ENCODE results near the gene FAU.

The FAU gene

DNA sequence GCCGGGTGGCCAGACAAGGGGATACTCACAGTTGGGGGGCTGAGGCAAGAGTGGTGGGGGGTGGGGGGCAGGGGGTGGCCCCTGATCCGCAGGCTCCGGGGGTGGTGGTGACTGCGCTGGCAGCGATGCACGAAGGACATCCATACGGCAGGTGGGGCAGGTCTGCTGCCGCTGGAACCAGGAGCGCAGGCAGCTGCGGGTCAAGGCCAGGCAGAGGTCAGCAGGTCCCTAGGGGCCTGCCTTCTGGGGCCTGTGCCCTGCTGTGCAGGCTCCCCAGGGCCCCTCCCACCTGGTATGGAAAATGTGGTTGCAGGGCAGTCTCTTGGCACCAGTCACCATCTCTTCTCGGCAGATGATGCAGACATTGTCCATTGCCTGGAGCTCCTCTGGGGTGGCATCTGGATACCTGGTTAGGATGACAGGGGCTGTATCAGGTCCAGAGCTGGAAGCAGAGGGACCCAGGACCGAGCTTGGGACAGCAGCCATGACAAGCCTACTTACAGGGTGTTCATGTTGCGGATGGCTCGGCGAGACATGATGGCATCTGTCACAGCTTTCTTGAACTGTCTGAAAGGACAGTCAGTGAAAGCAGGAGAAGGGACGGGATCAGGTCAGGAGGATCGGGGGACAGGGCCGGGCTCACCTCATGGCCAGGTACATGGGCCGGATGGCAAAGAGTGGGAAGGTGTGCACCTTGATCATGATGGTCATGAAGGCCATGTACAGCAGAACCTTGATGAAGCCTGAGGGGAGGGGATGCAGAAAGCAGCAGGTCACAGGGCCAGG is 8.9 kb upstream of the FAU start:
- H2AK5ac ChIP-seq (ENCODE audit: low read length, severe bottlenecking), result no peak overlapping the region
- no peak overlapping the region for H2AFZ ChIP-seq (ENCODE audit: low read depth, low read length)
- H2BK12ac ChIP-seq (ENCODE audit: low read length in 2 of 2), result no peak overlapping the region
- no peak overlapping the region for H3K14ac ChIP-seq (ENCODE audit: low read length in 2 of 2)
- H3K27ac ChIP-seq (ENCODE audit: low read length, poor library complexity, severe bottlenecking), result no peak overlapping the region
- no peak overlapping the region for H2BK120ac ChIP-seq (ENCODE audit: low read depth, low read length)
- no peak overlapping the region for H2BK5ac ChIP-seq (ENCODE audit: low read depth, low read length, poor library complexity, severe bottlenecking)
- H4K8ac ChIP-seq (ENCODE audit: low read length), result no peak overlapping the region
- H3K36me3 ChIP-seq (ENCODE audit: control insufficient read depth in 1 of 2, insufficient read depth in 2 of 2, low read depth in 1 of 2, low read length in 2 of 2), result peaks cover 68 to 71% of the 10 kb centered on the region in 2 experiments
- H3K4ac ChIP-seq (ENCODE audit: low read depth in 1 of 2, low read length in 2 of 2), result no peak overlapping the region
- peaks cover 28% of the 10 kb centered on the region for H3K79me1 ChIP-seq (replicated peaks; ENCODE audit: low read length, poor library complexity, severe bottlenecking)
- H3K18ac ChIP-seq (ENCODE audit: low read depth in 1 of 2, low read length in 2 of 2), result no peak overlapping the region
- H3K23ac ChIP-seq (ENCODE audit: low read length in 2 of 2), result no peak overlapping the region
- DNase-seq, result no peak
- no peak overlapping the region for H3K4me2 ChIP-seq (ENCODE audit: low read length, poor library complexity, severe bottlenecking)
- peaks cover 23% of the 10 kb centered on the region for H3K4me1 ChIP-seq (ENCODE audit: control insufficient read depth, insufficient read depth, low read depth, low read length)
- H4K91ac ChIP-seq (ENCODE audit: low read length), result no peak overlapping the region
- H3K9ac ChIP-seq (ENCODE audit: low read length), result no peak overlapping the region
- H2BK15ac ChIP-seq (ENCODE audit: low read depth, poor library complexity, severe bottlenecking), result no peak overlapping the region
- no peak overlapping the region for H3K4me3 ChIP-seq (ENCODE audit: insufficient read depth in 1 of 2, low read depth in 1 of 2, low read length in 2 of 2)
- WGBS, result 97% methylated on average over 19 of the region's 19 CpGs
- no peaks in the 10 kb centered on the region for H3K27me3 ChIP-seq (ENCODE audit: control insufficient read depth in 1 of 2, insufficient read depth in 1 of 2, low read length in 2 of 2)
- no peaks in the 10 kb centered on the region for H3K9me3 ChIP-seq (ENCODE audit: control insufficient read depth, low read length)

DNA sequence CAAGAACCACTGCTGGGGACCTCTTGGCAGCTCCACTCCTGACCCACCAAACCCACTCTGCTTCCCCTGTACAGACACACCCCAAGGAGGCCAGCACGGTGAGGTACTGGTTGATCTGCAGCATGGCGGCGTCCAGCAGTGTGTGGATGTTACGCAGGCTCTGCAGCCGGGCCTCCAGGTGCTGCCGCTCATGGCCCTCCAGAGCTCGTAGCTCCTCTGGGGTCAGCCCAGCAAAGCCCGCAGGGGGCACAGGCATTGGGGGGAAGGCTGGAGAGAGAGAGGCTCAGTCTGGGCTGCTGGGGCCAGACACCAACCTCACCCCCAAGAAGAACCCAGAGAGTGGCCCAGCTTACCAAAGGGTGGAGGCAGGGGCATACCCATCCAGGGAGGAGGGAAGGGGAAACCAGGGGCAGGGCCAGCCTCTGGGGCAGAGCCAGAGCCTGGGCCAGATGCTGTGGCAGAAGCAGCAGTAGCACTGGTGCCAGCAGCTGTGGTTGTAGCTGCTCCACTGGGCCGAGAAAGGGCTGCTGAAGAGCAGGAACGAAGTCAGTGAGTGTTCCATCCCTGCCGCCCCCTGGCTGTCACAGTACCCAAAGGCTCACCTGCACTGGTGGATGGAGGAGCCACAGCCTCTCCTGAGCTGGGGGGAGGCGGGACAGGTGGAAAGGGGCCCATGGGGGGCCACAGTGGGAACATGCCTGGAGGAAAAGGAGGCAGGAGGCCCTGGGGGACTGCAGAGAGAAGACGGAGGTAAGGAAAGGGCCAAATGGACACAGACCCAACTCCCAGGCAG is 7.9 kb upstream of the FAU start:
- Histone ChIP-seq H3K79me1 (replicated peaks; ENCODE audit: low read length, poor library complexity, severe bottlenecking) (peaks cover 33% of the 10 kb centered on the region), H2BK12ac (ENCODE audit: low read length in 2 of 2) (no peak overlapping the region), H2AFZ (ENCODE audit: low read depth, low read length) (no peak overlapping the region), H3K27me3 (ENCODE audit: control insufficient read depth in 1 of 2, insufficient read depth in 1 of 2, low read length in 2 of 2) (no peaks in the 10 kb centered on the region), H4K91ac (ENCODE audit: low read length) (no peak overlapping the region), H3K36me3 (ENCODE audit: control insufficient read depth in 1 of 2, insufficient read depth in 2 of 2, low read depth in 1 of 2, low read length in 2 of 2) (peaks cover 77 to 81% of the 10 kb centered on the region in 2 experiments), H3K23ac (ENCODE audit: low read length in 2 of 2) (no peak overlapping the region), H4K8ac (ENCODE audit: low read length) (no peak overlapping the region), H3K4me1 (ENCODE audit: control insufficient read depth, insufficient read depth, low read depth, low read length) (peaks cover 16% of the 10 kb centered on the region), H2AK5ac (ENCODE audit: low read length, severe bottlenecking) (no peak overlapping the region), H3K27ac (ENCODE audit: low read length, poor library complexity, severe bottlenecking) (no peak overlapping the region), H2BK15ac (ENCODE audit: low read depth, poor library complexity, severe bottlenecking) (no peak overlapping the region), H3K4ac (ENCODE audit: low read depth in 1 of 2, low read length in 2 of 2) (no peak overlapping the region), H3K9ac (ENCODE audit: low read length) (no peak overlapping the region), H3K18ac (ENCODE audit: low read depth in 1 of 2, low read length in 2 of 2) (no peak overlapping the region), H2BK5ac (ENCODE audit: low read depth, low read length, poor library complexity, severe bottlenecking) (no peak overlapping the region), H3K14ac (ENCODE audit: low read length in 2 of 2) (no peak overlapping the region), H3K4me3 (ENCODE audit: insufficient read depth in 1 of 2, low read depth in 1 of 2, low read length in 2 of 2) (no peak overlapping the region), H2BK120ac (ENCODE audit: low read depth, low read length) (no peak overlapping the region), H3K9me3 (ENCODE audit: control insufficient read depth, low read length) (no peaks in the 10 kb centered on the region), H3K4me2 (ENCODE audit: low read length, poor library complexity, severe bottlenecking) (no peak overlapping the region)
- DNase-seq, result no peak
- WGBS, result 98% methylated on average over 12 of the region's 13 CpGs

DNA sequence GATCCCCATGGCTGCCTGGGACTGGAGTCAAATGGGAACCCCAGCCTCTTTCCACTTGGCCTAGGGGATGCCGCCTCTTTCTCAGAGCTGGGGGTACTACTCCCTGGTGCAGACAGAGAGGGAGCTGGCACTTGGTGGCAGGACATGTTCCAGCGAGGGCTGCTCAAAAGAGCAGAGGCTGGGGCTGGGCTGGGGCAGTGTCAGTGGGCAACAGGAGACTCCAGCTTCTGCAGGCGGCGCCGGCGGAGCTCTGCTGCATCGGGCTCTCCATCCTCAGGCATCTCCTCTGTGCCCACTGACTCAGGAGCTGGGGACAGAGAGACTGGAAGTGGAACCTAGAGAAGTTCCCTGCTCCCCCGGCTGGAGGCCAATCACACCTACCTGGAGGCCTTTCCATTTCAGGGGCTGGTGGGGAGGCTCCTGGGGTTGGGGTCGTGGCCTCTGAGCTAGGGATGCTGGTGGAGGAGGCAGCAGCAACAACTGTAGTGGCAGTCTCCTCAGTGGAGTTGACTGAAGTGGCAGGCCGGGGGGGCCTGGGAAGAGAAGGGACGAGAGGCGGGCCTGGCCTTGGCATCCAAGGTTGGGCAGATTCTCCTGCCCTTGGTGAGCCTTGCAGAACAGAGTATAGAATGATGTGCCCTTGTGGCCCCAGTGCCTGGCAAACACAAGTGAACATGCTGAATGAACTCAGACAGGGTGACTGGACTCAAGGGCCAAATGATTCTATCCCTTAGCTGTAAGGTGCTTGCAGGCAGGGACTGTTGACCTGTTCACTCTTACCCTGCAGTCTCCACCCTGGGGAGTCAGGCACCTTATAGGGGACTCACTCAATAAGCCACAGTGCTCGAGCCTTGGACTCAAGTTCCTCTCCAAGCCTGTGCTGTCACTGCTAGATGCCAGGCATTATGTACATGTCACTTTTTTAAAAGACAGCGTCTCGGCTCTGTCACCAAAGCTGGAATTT is 6.5 kb upstream of the FAU start:
- H2BK12ac ChIP-seq (ENCODE audit: low read length in 2 of 2), result no peak overlapping the region

More for the DNA sequence above, 6.5 kb upstream of the FAU start:
- H4K8ac ChIP-seq (ENCODE audit: low read length), result no peak overlapping the region
- DNase-seq, result no peak
- no peaks in the 10 kb centered on the region for H3K9me3 ChIP-seq (ENCODE audit: control insufficient read depth, low read length)
- no peak overlapping the region for H2BK120ac ChIP-seq (ENCODE audit: low read depth, low read length)
- H3K4ac ChIP-seq (ENCODE audit: low read depth in 1 of 2, low read length in 2 of 2), result no peak overlapping the region
- H3K14ac ChIP-seq (ENCODE audit: low read length in 2 of 2), result no peak overlapping the region
- no peak overlapping the region for H3K4me2 ChIP-seq (ENCODE audit: low read length, poor library complexity, severe bottlenecking)
- H3K4me3 ChIP-seq (ENCODE audit: insufficient read depth in 1 of 2, low read depth in 1 of 2, low read length in 2 of 2), result no peak overlapping the region
- H3K18ac ChIP-seq (ENCODE audit: low read depth in 1 of 2, low read length in 2 of 2), result no peak overlapping the region
- peaks cover 35% of the 10 kb centered on the region for H3K79me1 ChIP-seq (replicated peaks; ENCODE audit: low read length, poor library complexity, severe bottlenecking)
- H4K91ac ChIP-seq (ENCODE audit: low read length), result no peak overlapping the region
- no peak overlapping the region for H2AK5ac ChIP-seq (ENCODE audit: low read length, severe bottlenecking)
- peaks cover 16% of the 10 kb centered on the region for H3K4me1 ChIP-seq (ENCODE audit: control insufficient read depth, insufficient read depth, low read depth, low read length)
- H2BK5ac ChIP-seq (ENCODE audit: low read depth, low read length, poor library complexity, severe bottlenecking), result no peak overlapping the region
- no peak overlapping the region for H2BK15ac ChIP-seq (ENCODE audit: low read depth, poor library complexity, severe bottlenecking)
- 93% methylated on average over 15 of the region's 15 CpGs for WGBS
- H3K27ac ChIP-seq (ENCODE audit: low read length, poor library complexity, severe bottlenecking), result no peak overlapping the region
- H3K36me3 ChIP-seq (ENCODE audit: control insufficient read depth in 1 of 2, insufficient read depth in 2 of 2, low read depth in 1 of 2, low read length in 2 of 2), result peaks cover 77 to 90% of the 10 kb centered on the region in 2 experiments
- no peaks in the 10 kb centered on the region for H3K27me3 ChIP-seq (ENCODE audit: control insufficient read depth in 1 of 2, insufficient read depth in 1 of 2, low read length in 2 of 2)
- H3K9ac ChIP-seq (ENCODE audit: low read length), result no peak overlapping the region
- H2AFZ ChIP-seq (ENCODE audit: low read depth, low read length), result no peak overlapping the region
- no peak overlapping the region for H3K23ac ChIP-seq (ENCODE audit: low read length in 2 of 2)
